GM12865 (cell line): Measurements from ENCODE around the gene ZNF496.
"Not testable (repeated sequence)": the region's sequence is repeated elsewhere in the genome, so short reads cannot be mapped to it uniquely, and the experiment has no call there.

Experiments used
- DNase-seq: peaks from one replicate; pipeline ENCODE4 v3.0.0; 2010; ENCODE audit warnings: low read depth
- H3K4me3 ChIP-seq: 2 replicates; pipeline ENCODE4 v1.5.1; 2011; ENCODE audit warnings: mild to moderate bottlenecking, low read depth, low read length, control low read depth
- TF ChIP-seq, protein P1 (sequence below): IDR thresholded peaks from 2 replicates; pipeline ENCODE4 v1.5.1; 2011; ENCODE audit warnings: low read length, control low read depth, low read depth, inconsistent platforms; ENCODE audit not compliant: insufficient read depth; ENCODE audit errors: missing control alignments

ZNF496 gene

GRCh38 chr1:247293047-247293446, 38.6 kb downstream of the ZNF496 start:
- H3K4me3 ChIP-seq, result no peak overlapping the region
- DNase-seq, result no peak
- TF ChIP-seq, protein P1, sequence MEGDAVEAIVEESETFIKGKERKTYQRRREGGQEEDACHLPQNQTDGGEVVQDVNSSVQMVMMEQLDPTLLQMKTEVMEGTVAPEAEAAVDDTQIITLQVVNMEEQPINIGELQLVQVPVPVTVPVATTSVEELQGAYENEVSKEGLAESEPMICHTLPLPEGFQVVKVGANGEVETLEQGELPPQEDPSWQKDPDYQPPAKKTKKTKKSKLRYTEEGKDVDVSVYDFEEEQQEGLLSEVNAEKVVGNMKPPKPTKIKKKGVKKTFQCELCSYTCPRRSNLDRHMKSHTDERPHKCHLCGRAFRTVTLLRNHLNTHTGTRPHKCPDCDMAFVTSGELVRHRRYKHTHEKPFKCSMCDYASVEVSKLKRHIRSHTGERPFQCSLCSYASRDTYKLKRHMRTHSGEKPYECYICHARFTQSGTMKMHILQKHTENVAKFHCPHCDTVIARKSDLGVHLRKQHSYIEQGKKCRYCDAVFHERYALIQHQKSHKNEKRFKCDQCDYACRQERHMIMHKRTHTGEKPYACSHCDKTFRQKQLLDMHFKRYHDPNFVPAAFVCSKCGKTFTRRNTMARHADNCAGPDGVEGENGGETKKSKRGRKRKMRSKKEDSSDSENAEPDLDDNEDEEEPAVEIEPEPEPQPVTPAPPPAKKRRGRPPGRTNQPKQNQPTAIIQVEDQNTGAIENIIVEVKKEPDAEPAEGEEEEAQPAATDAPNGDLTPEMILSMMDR, result no peak

GRCh38 chr1:247291833-247292561, 39.7 kb downstream of the ZNF496 start:
- TF ChIP-seq, protein P1, result no peak
- no peak for DNase-seq
- H3K4me3 ChIP-seq, result no peak overlapping the region

DNA sequence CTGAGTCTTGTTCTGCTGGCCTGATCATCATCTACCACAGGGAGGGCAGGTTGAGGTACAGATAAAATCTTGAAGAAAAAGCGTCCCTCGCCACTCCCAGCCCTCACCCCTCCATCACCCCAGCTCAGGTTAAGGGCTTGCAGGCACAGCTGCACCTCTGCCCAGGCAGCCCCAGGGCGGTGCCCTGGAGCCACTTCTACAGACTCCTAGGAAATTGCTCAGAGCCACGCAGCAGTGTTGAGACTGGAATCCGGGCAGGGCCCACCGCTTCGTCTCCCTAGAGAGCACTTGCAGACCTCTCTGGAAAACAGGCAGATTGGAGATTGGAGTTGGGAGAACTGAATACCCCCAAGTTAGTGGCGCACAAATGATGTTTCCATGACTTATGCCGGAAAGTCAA, 40.5 kb downstream of the ZNF496 start:
- H3K4me3 ChIP-seq, result no peak overlapping the region
- TF ChIP-seq, protein P1, result no peak
- no peak for DNase-seq

DNA sequence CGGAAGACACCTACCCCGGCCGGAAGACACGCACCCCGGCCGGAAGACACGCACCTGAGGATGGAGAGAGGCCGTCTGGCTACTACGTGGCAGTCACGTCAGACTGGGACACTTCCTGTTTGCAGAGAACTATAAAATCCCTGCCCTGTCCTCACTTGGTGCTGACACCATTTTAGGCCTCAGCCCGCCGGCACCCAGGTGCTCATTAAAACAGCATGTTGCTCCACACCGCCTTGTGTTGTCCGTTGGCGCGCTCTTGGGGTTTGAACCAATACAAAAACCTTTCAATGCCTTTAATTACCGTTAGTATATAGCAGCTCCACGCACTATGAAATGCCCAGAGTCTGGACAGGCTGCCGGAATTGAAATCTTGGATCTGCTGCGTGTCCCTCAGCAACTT, 41.1 kb downstream of the ZNF496 start:
- TF ChIP-seq, protein P1, result no peak
- DNase-seq, result no peak
- H3K4me3 ChIP-seq, result no peak overlapping the region

- not testable (repeated sequence) for DNase-seq
Measured at GRCh38 chr1:247289274-247289892, 42.3 kb downstream of the ZNF496 start.

DNA sequence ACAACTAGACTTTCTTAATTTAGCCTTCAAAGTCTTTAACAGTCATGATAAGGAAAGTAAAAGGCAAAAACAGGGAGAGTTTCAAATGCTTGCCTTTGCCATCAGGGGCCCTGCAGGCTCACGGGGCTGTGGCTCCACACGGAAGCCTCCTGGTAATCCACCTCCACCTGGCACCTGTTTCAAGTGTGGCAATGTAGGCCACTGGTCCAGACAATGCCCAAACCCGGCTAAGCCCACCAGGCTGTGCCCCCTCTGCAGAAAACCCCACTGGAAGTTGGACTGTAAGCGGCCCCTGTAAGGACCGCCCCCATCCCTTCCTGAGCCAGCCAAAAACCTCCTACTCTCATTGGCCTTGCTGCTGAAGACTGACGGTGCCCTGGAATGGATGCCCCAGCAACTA, 43.3 kb downstream of the ZNF496 start:
- TF ChIP-seq, protein P1, result no peak
- DNase-seq, result no peak
- no peak overlapping the region for H3K4me3 ChIP-seq

More at GRCh38 chr1:247289274-247289892, 42.3 kb downstream of the ZNF496 start:
- H3K4me3 ChIP-seq, result not testable (repeated sequence)

DNA sequence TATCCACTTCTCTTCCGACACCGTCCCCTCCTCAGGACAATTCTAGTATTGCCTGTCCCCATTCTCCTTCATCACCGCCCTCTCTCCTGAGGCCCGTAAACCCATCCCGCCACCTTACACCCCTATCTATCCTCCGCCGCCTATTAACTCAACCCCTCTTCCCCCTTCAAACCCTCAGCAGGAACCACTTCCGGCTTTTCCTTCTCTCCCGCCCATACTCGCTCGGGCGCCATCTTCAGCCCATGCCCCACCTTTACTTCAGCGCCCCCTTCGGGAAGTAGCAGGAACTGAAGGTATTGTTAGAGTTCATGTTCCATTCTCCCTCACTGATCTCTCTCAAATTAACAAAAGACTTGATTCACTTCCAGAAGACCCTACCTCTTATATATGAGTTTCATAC, 44.2 kb downstream of the ZNF496 start:
- TF ChIP-seq, protein P1, result no peak
- no peak for DNase-seq
- no peak overlapping the region for H3K4me3 ChIP-seq
